ENCODE results near the gene ISYNA1. TPM values are rescaled to one million over a fixed set of nuclear protein-coding genes. Genes with fewer than 3 reads are reported as not detected.
A peak's percentile ranks its signal among the peaks of the same experiment; 100 is the strongest.

The ISYNA1 gene
- total RNA-seq, 2 donors from 2014 or later: 24.1 to 49.4 TPM

DNA sequence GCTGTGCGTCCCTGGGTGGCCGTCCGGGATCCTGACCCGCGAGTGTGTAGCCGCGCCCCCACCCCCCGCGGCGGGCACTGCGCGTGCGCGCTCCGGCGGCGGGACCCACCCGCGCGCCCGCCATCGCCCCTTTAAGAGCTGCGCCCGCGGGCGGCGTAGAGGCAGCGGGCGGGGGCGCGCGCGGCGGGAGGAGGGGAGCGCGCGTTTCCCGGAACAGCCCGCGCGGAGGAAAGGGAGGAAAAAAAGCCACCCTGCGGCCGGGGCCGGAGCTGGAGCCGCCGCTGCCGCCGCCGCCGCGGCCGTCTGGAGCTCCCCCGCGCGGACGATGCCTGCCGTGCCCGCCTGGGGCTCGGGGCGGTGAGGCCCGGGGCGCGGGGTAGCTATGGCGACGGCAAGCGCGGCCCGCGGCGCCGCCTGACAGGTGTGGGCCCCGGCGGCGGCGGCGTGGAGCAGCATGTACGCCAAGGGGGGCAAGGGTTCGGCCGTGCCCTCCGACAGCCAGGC lies 18.7 kb downstream of the ISYNA1 start, which contains the start of gene SSBP4:
SSBP4 (plus strand) TSS at position 204 of the 504 bp plus-strand sequence; CDS start at position 455, 251 bp downstream.
- no peak for DNase-seq (ENCODE audit: low spot score)
- Histone ChIP-seq H3K27me3 (no peaks in the 10 kb centered on the region), H3K9me3 (no peaks in the 10 kb centered on the region), H3K4me1 (peaks cover 0 to 85% of the 10 kb centered on the region in 2 donors), H3K36me3 (no peaks in the 10 kb centered on the region), H3K4me3 (peak within 1 kb of the TSS; percentile 59 to 74), H3K27ac (peak within 1 kb of the TSS; percentile 92 to 96)
- TF ChIP-seq CTCF (IDR thresholded peaks at IDR 0.05): peak; percentile 35 to 44

DNA sequence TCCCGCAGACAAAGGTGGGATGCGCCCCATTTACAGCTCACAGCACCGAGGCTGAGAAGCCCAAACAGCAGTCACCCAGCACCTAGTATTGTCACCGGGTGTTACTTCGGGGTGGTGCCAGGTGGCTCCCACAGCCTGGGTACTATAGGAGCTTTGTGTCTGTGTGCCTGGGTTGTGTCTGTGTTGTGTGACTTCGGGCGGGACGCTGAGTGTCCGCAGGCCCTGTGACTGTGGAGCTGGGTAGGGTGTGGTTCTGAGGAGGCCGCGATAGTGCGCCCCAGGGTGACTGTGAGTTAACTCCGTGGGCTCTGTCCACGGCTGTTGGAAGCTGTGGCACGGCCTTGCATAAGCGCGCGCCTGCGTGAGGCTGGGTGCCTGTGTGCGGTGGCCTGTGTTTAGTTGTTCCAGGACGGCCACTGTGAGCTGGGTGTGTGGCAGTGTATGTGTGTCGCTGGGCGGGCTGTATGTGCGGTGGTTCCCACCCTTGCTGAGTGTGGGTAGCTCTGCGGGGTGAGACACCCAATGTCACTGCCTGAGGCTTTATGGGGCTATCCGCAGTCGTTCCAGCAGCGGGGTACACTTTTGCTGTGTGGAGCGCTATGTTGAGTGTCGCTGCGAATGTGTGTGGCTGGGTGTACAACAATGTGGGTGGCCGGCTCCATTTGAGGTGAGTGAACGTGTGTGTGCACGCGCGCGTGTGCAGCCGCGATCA lies 19.3 kb downstream of the ISYNA1 start:
- TF ChIP-seq CTCF (IDR thresholded peaks at IDR 0.05): no peak
- no peaks in the 10 kb centered on the region for H3K9me3 ChIP-seq
- H3K27me3 ChIP-seq: no peaks in the 10 kb centered on the region
- H3K4me3 ChIP-seq: peak overlapping the region; percentile 59 to 74
- peaks cover 0 to 81% of the 10 kb centered on the region in 2 donors for H3K4me1 ChIP-seq
- peak; percentile 78 for DNase-seq (ENCODE audit: low spot score)
- peak overlapping the region; percentile 92 to 96 for H3K27ac ChIP-seq
- H3K36me3 ChIP-seq: no peaks in the 10 kb centered on the region

GRCh38 chr19:18418029-18418482 lies 19.9 kb downstream of the ISYNA1 start:
- no peak for TF ChIP-seq CTCF (IDR thresholded peaks at IDR 0.05)
- peaks cover 0 to 76% of the 10 kb centered on the region in 2 donors for H3K4me1 ChIP-seq
- no peak for DNase-seq (ENCODE audit: low spot score)
- H3K27me3 ChIP-seq: no peaks in the 10 kb centered on the region
- H3K4me3 ChIP-seq: peak overlapping the region in 1 of 2 donors; percentile 74
- no peaks in the 10 kb centered on the region for H3K36me3 ChIP-seq
- H3K27ac ChIP-seq: peak overlapping the region; percentile 92 to 96
- no peaks in the 10 kb centered on the region for H3K9me3 ChIP-seq

GRCh38 chr19:18417250-18418028 lies 20.5 kb downstream of the ISYNA1 start:
- no peaks in the 10 kb centered on the region for H3K36me3 ChIP-seq
- no peak for TF ChIP-seq CTCF (IDR thresholded peaks at IDR 0.05)
- peaks cover 0 to 71% of the 10 kb centered on the region in 2 donors for H3K4me1 ChIP-seq
- peak; percentile 85 for DNase-seq (ENCODE audit: low spot score)
- H3K9me3 ChIP-seq: no peaks in the 10 kb centered on the region
- no peaks in the 10 kb centered on the region for H3K27me3 ChIP-seq
- peak overlapping the region; percentile 92 to 96 for H3K27ac ChIP-seq
- H3K4me3 ChIP-seq: peak overlapping the region; percentile 31 to 74

- peak overlapping the region; percentile 92 to 96 for H3K27ac ChIP-seq
- no peak for TF ChIP-seq CTCF (IDR thresholded peaks at IDR 0.05)
- H3K4me1 ChIP-seq: peaks cover 0 to 68% of the 10 kb centered on the region in 2 donors
- H3K36me3 ChIP-seq: no peaks in the 10 kb centered on the region
- no peaks in the 10 kb centered on the region for H3K27me3 ChIP-seq
- no peaks in the 10 kb centered on the region for H3K9me3 ChIP-seq
- DNase-seq (ENCODE audit: low spot score): peak; percentile 94
- H3K4me3 ChIP-seq: peak overlapping the region; percentile 31 to 74
Measured at GRCh38 chr19:18416778-18417249, 21.1 kb downstream of the ISYNA1 start.

Measured in right atrium auricular region (tissue), 2 donors.